T-helper 1 cell treated with Interleukin-12 subunit alpha and Interleukin-12 subunit beta and Interleukin-4 antibody, amounts not matched to agents 30 μg/mL and 1 μg/mL, for 36 hours (primary cell): Measurements from ENCODE around the gene HHATL.
A peak's percentile ranks its signal among the peaks of the same experiment; 100 is the strongest.

Experiments used
- H3K27ac Mint-ChIP-seq: one replicate; pipeline ENCODE4 v1.8.0; 2021; ENCODE audit warnings: mild to moderate bottlenecking, mixed read lengths
- H3K27me3 Mint-ChIP-seq: one replicate; pipeline ENCODE4 v1.8.0; 2021; ENCODE audit warnings: low read depth, mixed read lengths
- H3K36me3 Mint-ChIP-seq: one replicate; pipeline ENCODE4 v1.8.0; 2021; ENCODE audit warnings: low read depth, mixed read lengths
- H3K4me1 Mint-ChIP-seq: one replicate; pipeline ENCODE4 v1.8.0; 2021; ENCODE audit warnings: low read depth, mixed read lengths
- H3K4me3 Mint-ChIP-seq: one replicate; pipeline ENCODE4 v1.8.0; 2021; ENCODE audit warnings: mild to moderate bottlenecking, moderate library complexity, mixed read lengths
- H3K9me3 Mint-ChIP-seq: one replicate; pipeline ENCODE4 v1.8.0; 2021; ENCODE audit warnings: mixed read lengths

The HHATL gene

DNA sequence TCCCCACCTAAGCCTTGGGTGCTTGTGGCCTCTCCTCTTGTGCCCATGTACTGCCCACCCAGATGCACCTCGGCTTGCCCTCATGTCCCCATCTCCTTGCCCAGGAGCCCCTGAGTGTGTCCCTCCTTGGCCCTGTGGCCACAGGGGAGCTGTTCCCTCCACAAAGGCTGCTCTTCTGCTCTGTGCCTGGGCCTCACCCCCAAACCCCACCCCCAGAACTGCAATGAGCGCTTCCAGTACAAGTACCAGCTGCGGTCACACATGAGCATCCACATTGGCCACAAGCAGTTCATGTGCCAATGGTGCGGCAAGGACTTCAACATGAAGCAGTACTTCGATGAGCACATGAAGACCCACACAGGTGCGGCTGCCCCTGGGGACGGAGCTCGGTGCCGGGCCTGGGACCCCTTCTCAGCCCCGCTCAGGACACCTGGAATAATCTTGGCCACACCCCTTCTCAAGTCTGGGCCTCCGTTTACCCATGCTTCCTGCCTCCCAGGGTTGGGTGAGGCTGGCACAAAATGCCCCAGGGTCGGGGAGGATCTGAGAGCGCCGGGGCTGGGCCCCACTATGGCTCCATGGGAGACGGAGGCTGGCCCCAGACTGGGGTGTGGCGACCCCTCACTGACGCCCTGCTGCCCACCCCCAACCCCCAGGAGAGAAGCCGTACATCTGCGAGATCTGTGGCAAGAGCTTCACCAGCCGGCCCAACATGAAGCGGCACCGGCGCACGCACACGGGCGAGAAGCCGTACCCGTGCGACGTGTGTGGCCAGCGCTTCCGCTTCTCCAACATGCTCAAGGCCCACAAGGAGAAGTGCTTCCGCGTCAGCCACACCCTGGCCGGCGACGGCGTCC lies 38.8 kb downstream of the HHATL start:
- no peaks in the 10 kb centered on the region for H3K36me3 Mint-ChIP-seq
- no peak overlapping the region for H3K27ac Mint-ChIP-seq
- no peaks in the 10 kb centered on the region for H3K4me1 Mint-ChIP-seq
- H3K9me3 Mint-ChIP-seq, result no peaks in the 10 kb centered on the region
- H3K27me3 Mint-ChIP-seq, result no peaks in the 10 kb centered on the region
- no peak overlapping the region for H3K4me3 Mint-ChIP-seq

DNA sequence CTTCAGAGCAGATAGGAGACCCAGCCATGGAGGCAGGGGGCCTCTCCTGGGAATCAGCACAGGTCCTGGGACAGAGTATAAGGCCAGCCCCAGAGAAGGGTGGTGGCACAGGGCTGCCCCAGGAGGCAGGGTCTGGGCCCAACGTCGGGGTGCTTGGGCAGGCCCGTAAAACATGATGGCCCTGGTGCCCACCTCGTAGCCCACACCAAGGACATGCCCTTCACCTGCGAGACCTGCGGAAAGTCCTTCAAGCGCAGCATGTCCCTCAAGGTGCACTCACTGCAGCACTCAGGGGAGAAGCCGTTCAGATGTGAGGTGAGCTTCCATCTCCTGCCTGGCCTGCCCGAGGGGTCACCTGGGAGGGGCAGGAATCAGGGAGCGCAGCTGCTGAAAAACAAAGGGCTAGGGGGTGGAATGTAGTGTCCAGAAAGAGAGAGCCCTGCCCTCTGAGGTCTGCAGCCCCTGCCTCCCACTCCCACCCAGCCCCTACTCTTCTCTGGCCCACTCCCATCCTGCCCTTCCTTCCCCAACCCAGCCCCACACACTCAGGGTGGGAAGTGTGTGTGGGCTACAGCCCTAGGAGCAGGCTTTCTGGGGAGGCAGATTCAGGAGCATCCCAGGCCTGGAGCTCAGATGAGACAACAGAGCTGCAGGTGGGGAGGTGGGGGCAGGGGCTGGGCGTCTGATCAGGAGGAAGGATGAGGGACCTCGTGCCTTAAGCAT lies 39.6 kb downstream of the HHATL start:
- Mint-ChIP-seq H3K27me3 (no peaks in the 10 kb centered on the region), H3K4me1 (no peaks in the 10 kb centered on the region), H3K4me3 (no peak overlapping the region), H3K27ac (no peak overlapping the region), H3K9me3 (no peaks in the 10 kb centered on the region), H3K36me3 (no peaks in the 10 kb centered on the region)

DNA sequence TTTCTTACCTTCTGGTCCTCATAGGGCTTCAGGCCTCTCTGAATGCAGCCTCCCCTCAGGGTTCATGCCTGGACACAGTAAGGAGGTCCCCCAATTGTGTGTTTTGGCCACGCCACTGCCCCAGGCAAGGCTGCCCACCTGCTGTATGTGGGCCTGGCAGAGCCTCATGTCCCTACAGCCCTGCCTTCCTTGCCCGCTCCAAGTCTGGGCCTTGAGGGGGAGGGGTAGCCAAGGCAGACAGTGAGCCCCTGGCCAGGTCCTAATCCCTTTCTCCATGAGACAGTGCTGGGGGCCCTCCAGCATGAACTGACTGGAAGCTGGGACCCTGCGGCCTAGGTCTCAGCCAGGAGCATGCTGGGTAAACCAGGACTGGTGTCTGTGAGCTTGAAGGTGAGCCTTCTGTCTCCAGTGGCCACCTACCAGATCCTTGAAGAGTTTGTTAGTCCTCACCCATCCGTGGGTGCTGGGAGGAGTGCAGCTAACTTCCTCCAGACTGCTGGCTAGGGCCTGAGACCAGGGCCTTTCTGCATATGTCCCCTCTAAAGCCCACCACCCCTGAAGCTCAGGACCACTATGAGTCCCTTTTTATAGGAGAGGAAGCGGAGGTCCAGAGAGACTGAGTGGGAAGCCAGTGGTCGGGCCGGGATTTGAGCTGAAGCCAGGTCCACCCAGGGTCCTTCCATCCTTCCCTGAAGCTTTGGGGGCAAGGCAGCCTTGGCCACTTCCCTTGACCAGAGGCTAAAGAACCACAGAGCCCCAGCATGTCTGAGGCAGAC lies 40.4 kb downstream of the HHATL start:
- Mint-ChIP-seq H3K27me3 (no peaks in the 10 kb centered on the region), H3K4me1 (no peaks in the 10 kb centered on the region), H3K36me3 (no peaks in the 10 kb centered on the region), H3K4me3 (no peak overlapping the region), H3K27ac (no peak overlapping the region), H3K9me3 (no peaks in the 10 kb centered on the region)

DNA sequence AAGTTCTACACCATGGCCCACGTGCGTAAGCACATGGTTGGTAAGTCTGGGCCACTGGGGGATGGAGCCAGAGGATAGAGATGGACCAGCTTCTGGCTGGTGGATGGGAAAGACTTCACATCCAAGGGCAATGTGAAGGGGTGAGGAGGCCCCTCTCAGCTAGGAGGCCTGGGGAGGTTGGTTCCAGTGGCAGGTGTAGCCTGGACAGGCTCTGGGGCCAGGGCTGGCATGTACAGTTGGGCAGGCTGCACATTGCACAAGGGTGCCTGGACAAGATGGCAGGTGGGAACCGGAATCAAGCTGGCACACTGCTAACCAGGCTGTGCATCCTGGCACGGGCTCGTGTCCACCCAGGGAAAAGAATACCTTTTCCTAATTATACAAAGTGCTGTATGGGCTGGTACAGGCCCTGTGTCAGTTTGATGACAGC lies 41.0 kb downstream of the HHATL start:
- no peak overlapping the region for H3K4me3 Mint-ChIP-seq
- H3K27me3 Mint-ChIP-seq, result no peaks in the 10 kb centered on the region
- no peaks in the 10 kb centered on the region for H3K9me3 Mint-ChIP-seq
- no peaks in the 10 kb centered on the region for H3K36me3 Mint-ChIP-seq
- no peaks in the 10 kb centered on the region for H3K4me1 Mint-ChIP-seq
- no peak overlapping the region for H3K27ac Mint-ChIP-seq

DNA sequence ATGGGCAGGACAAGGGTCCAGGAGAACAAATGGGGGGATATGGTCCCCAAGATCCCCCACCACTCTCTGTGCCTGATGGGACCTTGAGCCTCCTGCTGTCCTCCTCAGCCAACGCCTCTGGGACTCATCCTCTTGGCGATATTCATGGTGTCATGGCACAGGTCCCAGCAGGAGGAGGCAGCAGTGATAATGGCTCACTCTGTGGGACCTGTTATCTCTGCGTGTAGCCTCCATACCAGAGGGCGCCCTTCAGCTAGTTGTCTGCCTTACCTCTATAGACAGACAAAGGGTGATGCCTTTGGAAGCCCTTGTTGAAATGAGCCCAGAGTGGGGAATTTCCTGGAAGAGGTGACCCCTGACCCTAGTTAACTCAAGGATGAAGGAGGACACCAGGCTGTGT lies 41.7 kb downstream of the HHATL start:
- H3K36me3 Mint-ChIP-seq, result no peaks in the 10 kb centered on the region
- no peaks in the 10 kb centered on the region for H3K9me3 Mint-ChIP-seq
- H3K4me3 Mint-ChIP-seq, result no peak overlapping the region
- H3K27ac Mint-ChIP-seq, result no peak overlapping the region
- H3K27me3 Mint-ChIP-seq, result no peaks in the 10 kb centered on the region
- no peaks in the 10 kb centered on the region for H3K4me1 Mint-ChIP-seq

DNA sequence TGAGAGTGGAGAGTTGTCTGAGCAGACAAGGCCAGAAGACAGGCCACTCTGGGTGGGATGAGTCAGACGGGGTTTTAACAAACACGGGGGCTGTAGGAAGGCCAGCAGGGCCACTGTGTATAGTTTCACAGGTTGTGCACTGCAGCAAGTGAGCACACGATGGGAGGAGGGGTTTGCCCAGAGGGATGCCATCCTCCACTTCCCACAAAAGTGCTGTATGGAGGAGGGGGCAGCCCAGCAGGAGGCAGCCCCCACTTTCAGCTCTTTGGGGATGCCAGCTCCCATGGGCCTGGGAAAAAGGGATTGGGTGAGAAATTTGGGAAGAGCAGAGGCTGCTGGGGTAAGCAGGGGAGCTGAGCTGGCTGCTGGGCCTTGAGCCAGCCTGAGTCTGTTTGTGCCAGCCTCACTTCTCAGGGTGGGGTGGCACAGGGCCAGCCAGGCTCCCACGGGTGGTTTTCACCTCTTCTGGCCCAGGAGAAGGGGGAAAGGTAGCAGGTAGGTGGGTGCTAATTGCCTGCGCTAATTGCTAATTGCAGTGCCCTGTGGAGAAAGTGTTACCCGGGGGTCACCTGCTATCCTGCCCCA lies 42.4 kb downstream of the HHATL start:
- Mint-ChIP-seq H3K9me3 (no peaks in the 10 kb centered on the region), H3K36me3 (no peaks in the 10 kb centered on the region), H3K27ac (no peak overlapping the region), H3K27me3 (no peaks in the 10 kb centered on the region), H3K4me3 (no peak overlapping the region), H3K4me1 (no peaks in the 10 kb centered on the region)

DNA sequence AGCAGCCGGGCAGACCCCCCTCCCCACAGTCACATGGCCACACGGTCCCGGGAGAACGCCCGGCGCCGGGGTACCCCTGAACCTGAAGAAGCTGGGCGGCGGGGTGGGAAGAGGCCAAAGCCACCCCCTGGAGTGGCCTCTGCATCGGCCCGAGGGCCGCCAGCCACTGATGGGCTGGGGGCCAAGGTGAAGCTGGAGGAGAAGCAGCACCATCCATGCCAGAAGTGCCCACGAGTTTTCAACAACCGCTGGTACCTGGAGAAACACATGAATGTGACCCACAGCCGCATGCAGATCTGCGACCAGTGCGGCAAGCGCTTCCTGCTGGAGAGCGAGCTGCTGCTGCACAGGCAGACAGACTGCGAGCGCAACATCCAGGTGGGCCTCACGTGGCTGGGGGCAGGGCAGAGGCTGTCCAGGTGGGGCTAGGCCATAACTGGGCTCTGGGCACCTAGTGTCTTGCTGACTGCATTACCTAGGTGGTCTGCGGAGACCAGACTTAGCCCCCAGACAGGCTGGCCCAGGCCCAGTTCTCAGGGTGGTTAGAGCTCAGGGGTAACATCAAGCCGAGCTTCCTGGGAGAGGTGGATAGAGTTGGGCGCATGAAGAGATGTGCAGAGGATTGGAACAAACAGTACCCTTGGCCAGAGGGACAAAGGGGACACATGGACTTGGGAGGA lies 43.0 kb downstream of the HHATL start:
- Mint-ChIP-seq H3K27ac (no peak overlapping the region), H3K9me3 (no peaks in the 10 kb centered on the region), H3K36me3 (no peaks in the 10 kb centered on the region), H3K27me3 (no peaks in the 10 kb centered on the region), H3K4me1 (no peaks in the 10 kb centered on the region), H3K4me3 (no peak overlapping the region)

DNA sequence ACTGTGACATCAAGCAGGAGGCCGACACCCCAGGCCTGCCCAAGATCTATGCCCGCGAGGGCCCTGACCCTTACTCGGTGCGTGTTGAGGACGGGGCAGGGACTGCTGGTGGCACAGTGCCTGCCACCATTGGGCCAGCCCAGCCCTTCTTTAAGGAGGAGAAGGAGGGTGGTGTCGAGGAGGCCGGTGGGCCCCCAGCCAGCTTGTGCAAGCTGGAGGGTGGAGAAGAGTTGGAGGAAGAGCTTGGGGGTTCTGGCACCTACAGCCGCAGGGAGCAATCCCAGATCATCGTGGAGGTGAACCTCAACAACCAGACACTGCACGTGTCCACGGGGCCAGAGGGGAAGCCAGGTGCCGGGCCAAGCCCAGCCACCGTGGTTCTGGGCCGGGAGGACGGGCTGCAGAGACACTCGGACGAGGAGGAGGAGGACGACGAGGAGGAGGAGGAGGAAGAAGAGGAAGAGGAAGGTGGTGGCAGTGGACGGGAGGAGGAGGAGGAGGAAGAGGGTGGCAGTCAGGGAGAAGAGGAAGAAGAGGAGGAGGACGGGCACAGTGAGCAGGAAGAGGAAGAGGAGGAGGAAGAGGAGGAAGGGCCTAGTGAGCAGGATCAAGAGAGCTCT lies 43.7 kb downstream of the HHATL start:
- no peaks in the 10 kb centered on the region for H3K27me3 Mint-ChIP-seq
- H3K4me3 Mint-ChIP-seq, result no peak overlapping the region
- no peaks in the 10 kb centered on the region for H3K9me3 Mint-ChIP-seq
- no peaks in the 10 kb centered on the region for H3K36me3 Mint-ChIP-seq
- H3K4me1 Mint-ChIP-seq, result no peaks in the 10 kb centered on the region
- no peak overlapping the region for H3K27ac Mint-ChIP-seq

DNA sequence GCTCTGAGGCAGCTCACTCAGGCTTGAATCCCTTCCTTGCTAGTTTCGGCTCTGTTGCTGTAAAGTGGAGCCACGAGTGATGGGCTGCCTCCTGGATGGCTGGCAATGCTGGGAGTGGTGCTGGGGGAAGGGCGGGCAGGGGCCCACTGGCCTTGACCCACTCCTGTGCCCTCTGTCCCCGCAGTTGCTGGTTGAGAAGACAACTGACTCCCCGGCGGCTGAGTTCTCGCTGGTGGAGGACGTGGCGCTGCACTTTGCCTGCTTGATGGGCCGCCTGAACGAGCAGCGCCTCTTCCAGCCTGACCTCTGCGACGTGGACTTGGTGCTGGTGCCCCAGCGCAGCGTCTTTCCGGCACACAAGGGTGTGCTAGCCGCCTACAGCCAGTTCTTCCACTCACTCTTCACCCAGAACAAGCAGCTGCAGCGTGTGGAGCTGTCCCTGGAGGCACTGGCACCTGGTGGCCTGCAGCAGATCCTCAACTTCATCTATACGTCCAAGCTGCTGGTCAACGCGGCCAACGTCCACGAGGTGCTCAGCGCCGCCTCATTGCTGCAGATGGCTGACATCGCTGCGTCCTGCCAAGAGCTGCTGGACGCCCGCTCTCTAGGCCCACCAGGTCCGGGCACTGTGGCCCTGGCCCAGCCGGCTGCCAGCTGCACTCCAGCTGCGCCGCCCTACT lies 44.4 kb downstream of the HHATL start:
- H3K4me1 Mint-ChIP-seq, result peaks cover under 1% of the 10 kb centered on the region
- no peak overlapping the region for H3K4me3 Mint-ChIP-seq
- H3K9me3 Mint-ChIP-seq, result no peaks in the 10 kb centered on the region
- H3K27me3 Mint-ChIP-seq, result no peaks in the 10 kb centered on the region
- H3K27ac Mint-ChIP-seq, result peak overlapping the region; percentile 41
- no peaks in the 10 kb centered on the region for H3K36me3 Mint-ChIP-seq

DNA sequence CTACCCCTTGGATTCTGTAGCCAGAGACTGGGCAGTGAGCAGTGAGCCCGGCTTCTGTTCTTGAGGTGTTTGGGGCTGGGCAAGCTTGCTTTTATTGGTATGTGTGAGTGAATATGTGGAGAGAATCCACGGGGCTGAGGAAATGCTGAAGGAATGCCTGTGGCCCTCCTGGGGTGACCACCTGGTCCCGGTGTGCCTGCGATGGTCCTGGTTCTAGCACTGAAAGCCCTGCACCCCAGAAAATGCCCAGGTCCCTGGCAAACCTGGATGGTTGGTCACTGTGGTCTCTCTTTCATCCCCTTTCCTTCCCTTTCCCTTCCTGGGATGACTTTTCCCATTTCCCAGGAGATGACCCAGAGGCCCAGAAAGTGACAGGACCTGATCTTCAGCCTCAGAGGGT lies 44.9 kb downstream of the HHATL start:
- Mint-ChIP-seq H3K4me3 (no peak overlapping the region), H3K36me3 (no peaks in the 10 kb centered on the region), H3K27ac (peak overlapping the region; percentile 41), H3K9me3 (no peaks in the 10 kb centered on the region), H3K4me1 (peaks cover 6% of the 10 kb centered on the region), H3K27me3 (no peaks in the 10 kb centered on the region)

DNA sequence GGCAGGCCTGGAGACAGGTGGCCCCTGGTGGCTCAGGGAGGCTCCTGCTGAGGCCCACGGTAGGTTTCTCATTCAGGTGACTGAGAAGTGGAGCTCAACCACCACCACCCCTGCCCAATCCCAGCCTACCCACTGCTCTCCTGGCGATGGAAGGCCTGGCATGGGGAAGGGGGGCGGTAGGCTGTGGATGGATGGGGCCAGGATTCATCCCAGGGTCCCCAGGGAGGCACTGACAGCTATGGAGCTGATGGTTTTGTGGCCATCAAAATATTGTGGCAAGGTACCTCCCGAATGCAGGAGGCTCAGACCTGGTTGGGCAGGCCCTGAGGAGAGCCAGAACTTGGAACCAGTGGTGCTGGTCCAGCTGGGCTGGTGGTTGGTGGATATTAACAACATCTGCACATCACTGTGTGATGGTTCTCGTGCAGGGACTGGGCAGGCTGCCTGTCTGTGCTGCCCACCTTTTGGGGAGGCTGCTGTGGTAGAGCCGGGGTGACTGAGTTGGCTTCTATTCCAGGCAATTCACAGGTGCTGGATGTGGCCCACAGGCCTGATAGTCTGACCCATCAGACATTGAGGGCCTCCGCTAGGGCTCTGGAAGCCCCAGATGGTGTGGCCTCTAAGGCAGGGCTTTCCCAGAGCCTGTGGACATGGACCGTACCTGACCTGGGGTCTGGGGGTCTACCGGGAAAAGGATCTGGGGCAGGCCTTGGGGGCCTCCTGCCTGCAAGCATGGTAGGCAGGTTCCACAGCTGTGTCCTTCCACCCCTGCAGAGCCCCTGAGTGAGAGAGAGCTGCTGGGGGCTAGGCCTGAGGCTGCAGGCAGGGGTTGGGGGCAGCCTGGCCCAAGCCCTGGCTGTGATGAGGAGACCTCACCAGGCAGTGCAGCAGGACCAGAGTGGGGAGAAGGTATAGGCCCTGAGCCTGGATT lies 45.7 kb downstream of the HHATL start:
- Mint-ChIP-seq H3K4me3 (no peak overlapping the region), H3K36me3 (no peaks in the 10 kb centered on the region)

DNA sequence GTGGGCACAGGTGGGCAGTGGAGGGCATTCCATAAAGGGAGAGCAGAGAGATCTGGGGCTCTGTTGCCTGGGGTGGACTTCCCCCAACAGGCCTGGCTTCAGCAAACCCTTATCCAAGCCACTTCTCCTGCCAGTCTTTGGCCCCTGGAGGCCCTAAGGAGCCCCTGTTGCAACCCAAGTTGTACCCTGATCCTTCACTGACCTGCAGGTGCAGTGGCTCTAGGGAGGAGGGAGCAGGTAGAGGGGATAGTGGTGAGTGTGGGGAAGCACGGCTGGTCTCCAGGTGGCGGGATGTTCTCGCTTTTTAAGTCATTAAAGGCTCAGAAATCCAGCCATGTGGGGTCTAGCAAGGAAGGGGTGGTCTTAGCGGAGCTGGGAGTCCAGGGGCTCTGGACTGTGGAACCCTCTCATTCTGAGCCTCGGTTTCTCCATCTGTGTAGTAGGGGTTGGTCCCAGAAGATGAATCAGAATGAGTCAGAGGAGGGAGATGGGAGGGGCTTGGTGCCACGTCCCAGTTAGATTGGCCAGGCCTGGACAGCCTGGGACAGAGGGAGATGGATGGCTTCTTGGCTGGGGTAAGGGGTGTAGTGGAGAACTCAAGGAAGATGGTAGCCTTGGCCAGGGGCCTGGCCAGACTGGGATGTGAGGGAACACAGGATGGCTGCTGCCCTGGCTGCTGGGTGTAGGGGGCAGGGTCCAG lies 46.5 kb downstream of the HHATL start:
- no peaks in the 10 kb centered on the region for H3K27me3 Mint-ChIP-seq
- H3K27ac Mint-ChIP-seq, result no peak overlapping the region
- H3K4me3 Mint-ChIP-seq, result no peak overlapping the region
- peaks cover 13% of the 10 kb centered on the region for H3K4me1 Mint-ChIP-seq
- no peaks in the 10 kb centered on the region for H3K36me3 Mint-ChIP-seq
- no peaks in the 10 kb centered on the region for H3K9me3 Mint-ChIP-seq

More for the DNA sequence above, 45.7 kb downstream of the HHATL start:
- H3K9me3 Mint-ChIP-seq, result no peaks in the 10 kb centered on the region
- no peak overlapping the region for H3K27ac Mint-ChIP-seq
- H3K4me1 Mint-ChIP-seq, result peaks cover 13% of the 10 kb centered on the region
- H3K27me3 Mint-ChIP-seq, result no peaks in the 10 kb centered on the region
